Loucy (cell line): ENCODE results near the gene RGS16.

Experiments used
- EZH2phosphoT487 ChIP-seq: fragments of 200-600 bp; IDR thresholded peaks from 2 replicates; pipeline ENCODE4 v1.6.1; 2018; ENCODE audit warnings: antibody characterized with exemption, mild to moderate bottlenecking, moderate library complexity, borderline replicate concordance
- TF ChIP-seq, protein P1 (sequence below): fragments of 200-600 bp; sonication (generic); conservative IDR thresholded peaks from 2 replicates; pipeline ENCODE4 v1.5.1; 2014; ENCODE audit warnings: mild to moderate bottlenecking, antibody characterized with exemption, low read length

GRCh38 chr1:182599339-182599738 is 4.8 kb downstream of the RGS16 start:
- no peak for TF ChIP-seq EZH2phosphoT487
- TF ChIP-seq, protein P1, sequence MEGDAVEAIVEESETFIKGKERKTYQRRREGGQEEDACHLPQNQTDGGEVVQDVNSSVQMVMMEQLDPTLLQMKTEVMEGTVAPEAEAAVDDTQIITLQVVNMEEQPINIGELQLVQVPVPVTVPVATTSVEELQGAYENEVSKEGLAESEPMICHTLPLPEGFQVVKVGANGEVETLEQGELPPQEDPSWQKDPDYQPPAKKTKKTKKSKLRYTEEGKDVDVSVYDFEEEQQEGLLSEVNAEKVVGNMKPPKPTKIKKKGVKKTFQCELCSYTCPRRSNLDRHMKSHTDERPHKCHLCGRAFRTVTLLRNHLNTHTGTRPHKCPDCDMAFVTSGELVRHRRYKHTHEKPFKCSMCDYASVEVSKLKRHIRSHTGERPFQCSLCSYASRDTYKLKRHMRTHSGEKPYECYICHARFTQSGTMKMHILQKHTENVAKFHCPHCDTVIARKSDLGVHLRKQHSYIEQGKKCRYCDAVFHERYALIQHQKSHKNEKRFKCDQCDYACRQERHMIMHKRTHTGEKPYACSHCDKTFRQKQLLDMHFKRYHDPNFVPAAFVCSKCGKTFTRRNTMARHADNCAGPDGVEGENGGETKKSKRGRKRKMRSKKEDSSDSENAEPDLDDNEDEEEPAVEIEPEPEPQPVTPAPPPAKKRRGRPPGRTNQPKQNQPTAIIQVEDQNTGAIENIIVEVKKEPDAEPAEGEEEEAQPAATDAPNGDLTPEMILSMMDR, result peak; percentile 86
